Measurements from ENCODE around the gene PRCC. TPM values are rescaled to one million over a fixed set of nuclear protein-coding genes. Genes with fewer than 3 reads are reported as not detected.

The PRCC gene
- total and polyA plus RNA-seq, 2 of the 13 experiments (the other 11 are each of a cell fraction or from before 2014, with no cell fraction given): 24.2 to 40.5 TPM

DNA sequence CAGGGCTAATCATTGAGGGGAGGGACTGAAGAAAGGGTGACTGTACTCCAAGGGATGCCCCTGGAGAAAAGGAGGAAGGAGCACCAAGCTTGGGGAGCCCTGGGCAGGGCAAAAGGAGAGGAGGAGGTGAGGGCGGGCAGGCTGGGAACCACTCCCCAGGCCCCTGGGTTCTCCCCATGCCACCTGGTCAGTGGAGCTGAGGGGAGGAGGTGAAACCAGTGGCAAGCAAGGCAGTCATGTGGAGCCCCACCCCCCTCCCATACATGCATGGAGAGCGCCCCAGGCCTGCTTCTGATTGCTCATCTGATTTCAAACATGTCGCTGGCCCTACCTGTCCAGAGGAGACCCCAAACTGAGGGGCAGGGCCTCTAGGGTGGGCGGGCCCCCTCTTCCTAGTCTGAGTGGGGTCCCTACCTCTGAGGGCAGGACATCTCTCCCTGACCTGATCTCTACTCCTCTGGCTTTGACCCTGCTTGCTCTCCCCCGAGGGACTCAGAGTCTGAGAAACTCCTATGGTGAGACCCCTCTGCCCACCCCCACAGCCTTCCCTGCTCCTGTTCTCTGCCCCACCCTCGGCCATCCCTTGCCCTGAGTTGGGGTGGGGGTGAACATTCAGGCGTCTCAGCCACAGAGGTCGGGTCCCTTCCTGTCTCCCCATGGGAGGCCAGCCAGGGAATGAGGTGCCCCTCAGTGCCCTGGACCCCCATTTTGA, 73.0 kb downstream of the PRCC start:
- CTCF ChIA-PET (ENCODE audit: low intra/inter-chr PET ratio, low total read pairs): no interaction called here
- DNase-seq (ENCODE audit: low spot score) (no peak), FAIRE-seq (no peak), ATAC-seq (no peak)
- Histone ChIP-seq H3K27ac (ENCODE audit: extremely low read length, insufficient read depth, low read length) (no peak overlapping the region), H3K4me1 (ENCODE audit: insufficient read depth, low read length) (no peaks in the 10 kb centered on the region), H2AFZ (ENCODE audit: low read length) (no peak overlapping the region), H3K4me3 (replicated peaks in 1 of 3; ENCODE audit: insufficient read depth in 1 of 3, low read depth in 2 of 3, low read length in 3 of 3) (no peak overlapping the region), H3K9me3 (ENCODE audit: low read length) (no peaks in the 10 kb centered on the region), H4K20me1 (ENCODE audit: insufficient read depth, low read length) (0 out of 2 replicates have a peak, but pooled peaks cover 5% of the 10 kb centered on the region), H3K9ac (ENCODE audit: insufficient read depth, low read depth, low read length) (no peak overlapping the region), H3K79me2 (ENCODE audit: insufficient read depth, low read length) (no peaks in the 10 kb centered on the region), H3K27me3 (ENCODE audit: control insufficient read depth in 1 of 2, insufficient read depth in 2 of 2, low read length in 2 of 2) (peaks cover 1 to 54% of the 10 kb centered on the region in 2 experiments; a peak in 3 of 5 replicates), H3K4me2 (ENCODE audit: low read depth, low read length) (no peak overlapping the region), H3K36me3 (replicated peaks in 1 of 2; ENCODE audit: control insufficient read depth in 1 of 2, insufficient read depth in 2 of 2, low read length in 2 of 2) (no peaks in the 10 kb centered on the region)
- 5% methylated on average over 4 of the region's 8 CpGs for WGBS (ENCODE audit: low lambda C conversion rate)
- intact Hi-C loops (cut with micrococcal nuclease; ENCODE audit: unreplicated experiment): no loop called here
- BruUV-seq (replicated peaks): no TSS peak
- in situ Hi-C loops (cut with HindIII; ENCODE audit: extremely low pct_ligation_motif_present, low pct_unique_long_range_greater_than_20kb): no loop called here
- POLR2A ChIA-PET: interaction anchor here (0.7 kb wide), 1 partner anchor 112 kb away, joined by 3 read pairs; the partner anchor contains the start of genes ISG20L2 and METTL25B
- TF ChIP-seq ZNF33B (CRISPR knock-in tag; IDR thresholded peaks at IDR 0.05) (no peak), ZBTB38 (CRISPR knock-in tag; IDR thresholded peaks at IDR 0.05) (no peak), SATB2 (CRISPR knock-in tag; IDR thresholded peaks at IDR 0.05) (no peak), CREM (IDR thresholded peaks at IDR 0.05) (no peak), CREM (CRISPR knock-in tag; IDR thresholded peaks at IDR 0.05) (no peak), MTA1 (CRISPR knock-in tag; IDR thresholded peaks at IDR 0.05; ENCODE audit: borderline replicate concordance) (no peak), ADNP (CRISPR knock-in tag; IDR thresholded peaks at IDR 0.05) (no peak), RBM39 (IDR thresholded peaks at IDR 0.05; ENCODE audit: low read depth, low read length, poor library complexity, severe bottlenecking) (no peak), FOXP1 (IDR thresholded peaks at IDR 0.05) (no peak), FOXP1 (CRISPR knock-in tag; IDR thresholded peaks at IDR 0.05) (no peak), TCF7 (IDR thresholded peaks at IDR 0.05; ENCODE audit: low read depth) (no peak), WIZ (CRISPR knock-in tag; IDR thresholded peaks at IDR 0.05) (no peak), ZBTB3 (CRISPR knock-in tag; IDR thresholded peaks at IDR 0.05; ENCODE audit: borderline replicate concordance, low read depth) (no peak)
- TF ChIP-seq, protein P1, sequence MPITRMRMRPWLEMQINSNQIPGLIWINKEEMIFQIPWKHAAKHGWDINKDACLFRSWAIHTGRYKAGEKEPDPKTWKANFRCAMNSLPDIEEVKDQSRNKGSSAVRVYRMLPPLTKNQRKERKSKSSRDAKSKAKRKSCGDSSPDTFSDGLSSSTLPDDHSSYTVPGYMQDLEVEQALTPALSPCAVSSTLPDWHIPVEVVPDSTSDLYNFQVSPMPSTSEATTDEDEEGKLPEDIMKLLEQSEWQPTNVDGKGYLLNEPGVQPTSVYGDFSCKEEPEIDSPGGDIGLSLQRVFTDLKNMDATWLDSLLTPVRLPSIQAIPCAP (CRISPR knock-in tag; IDR thresholded peaks at IDR 0.05; ENCODE audit: low read depth): no peak
- TF ChIP-seq, protein P2, sequence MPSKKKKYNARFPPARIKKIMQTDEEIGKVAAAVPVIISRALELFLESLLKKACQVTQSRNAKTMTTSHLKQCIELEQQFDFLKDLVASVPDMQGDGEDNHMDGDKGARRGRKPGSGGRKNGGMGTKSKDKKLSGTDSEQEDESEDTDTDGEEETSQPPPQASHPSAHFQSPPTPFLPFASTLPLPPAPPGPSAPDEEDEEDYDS (CRISPR knock-in tag; IDR thresholded peaks at IDR 0.05): no peak
- TF ChIP-seq, protein P3, sequence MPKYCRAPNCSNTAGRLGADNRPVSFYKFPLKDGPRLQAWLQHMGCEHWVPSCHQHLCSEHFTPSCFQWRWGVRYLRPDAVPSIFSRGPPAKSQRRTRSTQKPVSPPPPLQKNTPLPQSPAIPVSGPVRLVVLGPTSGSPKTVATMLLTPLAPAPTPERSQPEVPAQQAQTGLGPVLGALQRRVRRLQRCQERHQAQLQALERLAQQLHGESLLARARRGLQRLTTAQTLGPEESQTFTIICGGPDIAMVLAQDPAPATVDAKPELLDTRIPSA (CRISPR knock-in tag; IDR thresholded peaks at IDR 0.05; ENCODE audit: borderline replicate concordance): no peak
- TF ChIP-seq, protein P4, sequence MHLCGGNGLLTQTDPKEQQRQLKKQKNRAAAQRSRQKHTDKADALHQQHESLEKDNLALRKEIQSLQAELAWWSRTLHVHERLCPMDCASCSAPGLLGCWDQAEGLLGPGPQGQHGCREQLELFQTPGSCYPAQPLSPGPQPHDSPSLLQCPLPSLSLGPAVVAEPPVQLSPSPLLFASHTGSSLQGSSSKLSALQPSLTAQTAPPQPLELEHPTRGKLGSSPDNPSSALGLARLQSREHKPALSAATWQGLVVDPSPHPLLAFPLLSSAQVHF (CRISPR knock-in tag; IDR thresholded peaks at IDR 0.05): no peak
- TF ChIP-seq, protein P5, sequence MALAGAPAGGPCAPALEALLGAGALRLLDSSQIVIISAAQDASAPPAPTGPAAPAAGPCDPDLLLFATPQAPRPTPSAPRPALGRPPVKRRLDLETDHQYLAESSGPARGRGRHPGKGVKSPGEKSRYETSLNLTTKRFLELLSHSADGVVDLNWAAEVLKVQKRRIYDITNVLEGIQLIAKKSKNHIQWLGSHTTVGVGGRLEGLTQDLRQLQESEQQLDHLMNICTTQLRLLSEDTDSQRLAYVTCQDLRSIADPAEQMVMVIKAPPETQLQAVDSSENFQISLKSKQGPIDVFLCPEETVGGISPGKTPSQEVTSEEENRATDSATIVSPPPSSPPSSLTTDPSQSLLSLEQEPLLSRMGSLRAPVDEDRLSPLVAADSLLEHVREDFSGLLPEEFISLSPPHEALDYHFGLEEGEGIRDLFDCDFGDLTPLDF (CRISPR knock-in tag; IDR thresholded peaks at IDR 0.05): no peak
- TF ChIP-seq, protein P6, sequence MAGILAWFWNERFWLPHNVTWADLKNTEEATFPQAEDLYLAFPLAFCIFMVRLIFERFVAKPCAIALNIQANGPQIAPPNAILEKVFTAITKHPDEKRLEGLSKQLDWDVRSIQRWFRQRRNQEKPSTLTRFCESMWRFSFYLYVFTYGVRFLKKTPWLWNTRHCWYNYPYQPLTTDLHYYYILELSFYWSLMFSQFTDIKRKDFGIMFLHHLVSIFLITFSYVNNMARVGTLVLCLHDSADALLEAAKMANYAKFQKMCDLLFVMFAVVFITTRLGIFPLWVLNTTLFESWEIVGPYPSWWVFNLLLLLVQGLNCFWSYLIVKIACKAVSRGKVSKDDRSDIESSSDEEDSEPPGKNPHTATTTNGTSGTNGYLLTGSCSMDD (CRISPR knock-in tag; IDR thresholded peaks at IDR 0.05): no peak
